Thymus (tissue), 11 donors: Measurements from ENCODE around the gene NEURL3. TPM values are rescaled to one million over a fixed set of nuclear protein-coding genes. Genes with fewer than 3 reads are reported as not detected.

ENCODE experiments used
- DNase-seq, 9 donors: peaks; one replicate each; pipeline ENCODE4 v3.0.0-alpha.2; 2013; ENCODE audit warnings: low spot score in 9 of 9, low read depth in 6 of 9, missing footprints in 1 of 9
- H3K27ac ChIP-seq, 2 donors: one replicate each; pipeline ENCODE4 v1.5.1; 2013; ENCODE audit warnings: control low read depth in 1 of 2, low read depth in 1 of 2, low read length in 1 of 2, mild to moderate bottlenecking in 1 of 2, moderate library complexity in 1 of 2
- H3K27me3 ChIP-seq, 2 donors: one replicate each; pipeline ENCODE4 v1.5.1; 2013; ENCODE audit warnings: low read length in 1 of 2; ENCODE audit not compliant: control insufficient read depth in 2 of 2, insufficient read depth in 1 of 2
- H3K36me3 ChIP-seq, 2 donors: one replicate each; pipeline ENCODE4 v1.5.1; 2013; ENCODE audit warnings: low read length in 1 of 2, mild to moderate bottlenecking in 1 of 2, moderate library complexity in 1 of 2; ENCODE audit not compliant: control insufficient read depth in 2 of 2, insufficient read depth in 2 of 2
- H3K4me1 ChIP-seq, 2 donors: one replicate each; pipeline ENCODE4 v1.5.1; 2013; ENCODE audit warnings: low read length in 2 of 2; ENCODE audit not compliant: control insufficient read depth in 2 of 2, insufficient read depth in 2 of 2
- H3K4me3 ChIP-seq, 2 donors: one replicate each; pipeline ENCODE4 v1.5.1; 2013; ENCODE audit warnings: low read length in 2 of 2, control low read depth in 1 of 2, mild to moderate bottlenecking in 1 of 2
- H3K9me3 ChIP-seq, 2 donors: one replicate each; pipeline ENCODE4 v1.5.1; 2013; ENCODE audit warnings: low read length in 1 of 2, mild to moderate bottlenecking in 1 of 2; ENCODE audit not compliant: control insufficient read depth in 2 of 2, insufficient read depth in 1 of 2
- WGBS: extraction: QIAGEN DNeasy Blood & Tissue Kit; methylation state at CpG from one replicate; pipeline ENCODE4 v1.1.7; 2013; 5-methylcytosine and 5-hydroxymethylcytosine counted together
- polyA plus RNA-seq: library from polyadenylated mRNA; stranded (reverse); fragments of 200-250 nt; gene quantifications from one replicate; pipeline ENCODE4 v1.2.3, GENCODE V29; 2013
- total RNA-seq: library from RNA; stranded (reverse); fragments of 120-200 nt; gene quantifications from one replicate; pipeline ENCODE4 v1.2.4, GENCODE V29; 2013
- donor health status: healthy.

NEURL3 gene
- total and polyA plus RNA-seq, 2 donors: 1.8 to 9.0 TPM

GRCh38 chr2:96530144-96530430, 24.9 kb upstream of the NEURL3 start:
- Histone ChIP-seq H3K27me3 (peaks cover 0 to 46% of the 10 kb centered on the region in 2 donors), H3K4me1 (peaks cover 22 to 59% of the 10 kb centered on the region in 2 donors), H3K4me3 (no peak overlapping the region), H3K9me3 (no peaks in the 10 kb centered on the region), H3K36me3 (no peaks in the 10 kb centered on the region), H3K27ac (no peak overlapping the region)
- WGBS: 95% methylated on average over 6 of the region's 6 CpGs
- DNase-seq: no peak

- DNase-seq: no peak
- Histone ChIP-seq H3K4me1 (peaks cover 22 to 57% of the 10 kb centered on the region in 2 donors), H3K36me3 (no peaks in the 10 kb centered on the region), H3K27ac (no peak overlapping the region), H3K27me3 (peaks cover 0 to 48% of the 10 kb centered on the region in 2 donors), H3K9me3 (no peaks in the 10 kb centered on the region), H3K4me3 (no peak overlapping the region)
- WGBS: 97% methylated on average over 9 of the region's 9 CpGs
Measured at GRCh38 chr2:96529376-96530143, 24.4 kb upstream of the NEURL3 start.

- H3K27me3 ChIP-seq: peaks cover under 1 to 48% of the 10 kb centered on the region in 2 donors
- H3K9me3 ChIP-seq: no peaks in the 10 kb centered on the region
- no peak overlapping the region for H3K4me3 ChIP-seq
- 96% methylated on average over 8 of the region's 8 CpGs for WGBS
- no peak for DNase-seq
- H3K4me1 ChIP-seq: peaks cover 22 to 54% of the 10 kb centered on the region in 2 donors
- H3K27ac ChIP-seq: peak overlapping the region in 1 of 2 donors; percentile 24
- no peaks in the 10 kb centered on the region for H3K36me3 ChIP-seq
Measured at GRCh38 chr2:96528700-96529375, 23.7 kb upstream of the NEURL3 start.

GRCh38 chr2:96528006-96528699, 23.0 kb upstream of the NEURL3 start:
- no peaks in the 10 kb centered on the region for H3K9me3 ChIP-seq
- 13% methylated on average over 14 of the region's 14 CpGs for WGBS
- no peaks in the 10 kb centered on the region for H3K36me3 ChIP-seq
- H3K27ac ChIP-seq: peak overlapping the region in 1 of 2 donors; percentile 57
- H3K4me3 ChIP-seq: peak overlapping the region in 1 of 2 donors; percentile 52
- peak in 1 of 9 donors; percentile 54 for DNase-seq
- H3K4me1 ChIP-seq: peaks cover 22 to 50% of the 10 kb centered on the region in 2 donors
- peaks cover 3 to 50% of the 10 kb centered on the region in 2 donors for H3K27me3 ChIP-seq

- H3K36me3 ChIP-seq: no peaks in the 10 kb centered on the region
- H3K27me3 ChIP-seq: peaks cover 3 to 50% of the 10 kb centered on the region in 2 donors
- H3K9me3 ChIP-seq: no peaks in the 10 kb centered on the region
- peak in 1 of 9 donors; percentile 52 for DNase-seq
- H3K4me3 ChIP-seq: peak overlapping the region; percentile 43 to 52
- WGBS: 2% methylated on average over 51 of the region's 51 CpGs
- peak overlapping the region in 1 of 2 donors; percentile 57 for H3K27ac ChIP-seq
- peaks cover 22 to 44% of the 10 kb centered on the region in 2 donors for H3K4me1 ChIP-seq
Measured at GRCh38 chr2:96527286-96528005, 22.3 kb upstream of the NEURL3 start.

- H3K27ac ChIP-seq: peak overlapping the region in 1 of 2 donors; percentile 18
- H3K36me3 ChIP-seq: no peaks in the 10 kb centered on the region
- DNase-seq: no peak
- no peaks in the 10 kb centered on the region for H3K9me3 ChIP-seq
- peaks cover 16 to 37% of the 10 kb centered on the region in 2 donors for H3K4me1 ChIP-seq
- 85% methylated on average over 29 of the region's 29 CpGs for whole genome bisulfite sequencing
- peak overlapping the region; percentile 43 to 52 for H3K4me3 ChIP-seq
- peaks cover 3 to 50% of the 10 kb centered on the region in 2 donors for H3K27me3 ChIP-seq
Measured at GRCh38 chr2:96526615-96527285, 21.6 kb upstream of the NEURL3 start.

GRCh38 chr2:96526101-96526591, 21.0 kb upstream of the NEURL3 start:
- H3K4me3 ChIP-seq: no peak overlapping the region
- no peak for DNase-seq
- H3K4me1 ChIP-seq: peaks cover 11 to 31% of the 10 kb centered on the region in 2 donors
- 88% methylated on average over 12 of the region's 12 CpGs for WGBS
- no peaks in the 10 kb centered on the region for H3K9me3 ChIP-seq
- H3K27me3 ChIP-seq: peaks cover 3 to 48% of the 10 kb centered on the region in 2 donors
- H3K36me3 ChIP-seq: no peaks in the 10 kb centered on the region
- H3K27ac ChIP-seq: no peak overlapping the region

GRCh38 chr2:96525211-96525507, 20.0 kb upstream of the NEURL3 start:
- H3K4me3 ChIP-seq: no peak overlapping the region
- 99% methylated on average over 4 of the region's 4 CpGs for WGBS
- peaks cover 3 to 45% of the 10 kb centered on the region in 2 donors for H3K27me3 ChIP-seq
- no peak for DNase-seq
- no peaks in the 10 kb centered on the region for H3K9me3 ChIP-seq
- no peak overlapping the region for H3K27ac ChIP-seq
- H3K4me1 ChIP-seq: peaks cover 11 to 31% of the 10 kb centered on the region in 2 donors
- H3K36me3 ChIP-seq: no peaks in the 10 kb centered on the region
